Activated CD8-positive, alpha-beta T cell treated with anti-CD3 and anti-CD28 coated beads, Interleukin-2, amount 10 ng/mL, durations not matched to agents 7 days and 5 days (primary cell): ENCODE results near the gene CHD6. TPM values are rescaled to one million over a fixed set of nuclear protein-coding genes. Genes with fewer than 3 reads are reported as not detected.

Experiments used
- ATAC-seq: fragments of 150-1000 bp; cut with Tn5 transposase; one replicate; pipeline ENCODE4 v1.10.0; 2021; ENCODE audit warnings: moderate library complexity
- CTCF ChIA-PET: fragments of 350-600 bp; sonication (Branson Sonifier 250); formaldehyde crosslinking; loops from one replicate; lab custom pipeline; 2021; ENCODE audit warnings: antibody characterized with exemption; lab: Charles Lee
- POLR2A ChIA-PET: fragments of 350-600 bp; sonication (Branson Sonifier 250); formaldehyde crosslinking; loops from one replicate; lab custom pipeline; 2021; ENCODE audit warnings: antibody characterized with exemption; lab: Charles Lee
- DNase-seq: peaks from one replicate; pipeline ENCODE4 v3.0.0-alpha.2; 2020
- H3K27ac Mint-ChIP-seq: one replicate; pipeline ENCODE4 v1.8.0; 2021; ENCODE audit warnings: mild to moderate bottlenecking, mixed read lengths
- H3K27me3 Mint-ChIP-seq: one replicate; pipeline ENCODE4 v1.8.0; 2021; ENCODE audit warnings: low read depth, mixed read lengths
- H3K36me3 Mint-ChIP-seq: one replicate; pipeline ENCODE4 v1.8.0; 2021; ENCODE audit warnings: low read depth, mixed read lengths
- H3K4me1 Mint-ChIP-seq: one replicate; pipeline ENCODE4 v1.8.0; 2021; ENCODE audit warnings: low read depth, mixed read lengths
- H3K4me3 Mint-ChIP-seq: one replicate; pipeline ENCODE4 v1.8.0; 2021; ENCODE audit warnings: mild to moderate bottlenecking, mixed read lengths
- H3K9me3 Mint-ChIP-seq: one replicate; pipeline ENCODE4 v1.8.0; 2022; ENCODE audit warnings: mixed read lengths; ENCODE audit not compliant: insufficient read depth
- total RNA-seq, 2 experiments: library from RNA; stranded (reverse); gene quantifications; one replicate each; pipeline ENCODE4 v1.2.3, GENCODE V29; 2021

Gene CHD6
- total RNA-seq, 2 experiments from 2014 or later: 29.1 to 32.2 TPM

GRCh38 chr20:41575412-41575811, 42.8 kb downstream of the CHD6 start:
- ATAC-seq: no peak

GRCh38 chr20:41574802-41575389, 43.3 kb downstream of the CHD6 start:
- ChIA-PET CTCF (no interaction called here), POLR2A (no interaction called here)
- DNase-seq: no peak
- Mint-ChIP-seq H3K27ac (no peak overlapping the region), H3K36me3 (peaks cover 8% of the 10 kb centered on the region), H3K27me3 (no peaks in the 10 kb centered on the region), H3K4me3 (no peak overlapping the region), H3K4me1 (peaks cover 21% of the 10 kb centered on the region), H3K9me3 (peaks cover 11% of the 10 kb centered on the region)
- no peak for ATAC-seq

More at GRCh38 chr20:41575412-41575811, 42.8 kb downstream of the CHD6 start:
- CTCF ChIA-PET: no interaction called here
- H3K4me3 Mint-ChIP-seq: no peak overlapping the region
- POLR2A ChIA-PET: no interaction called here
- no peak for DNase-seq
- peaks cover 8% of the 10 kb centered on the region for H3K36me3 Mint-ChIP-seq
- peaks cover 21% of the 10 kb centered on the region for H3K4me1 Mint-ChIP-seq
- H3K27me3 Mint-ChIP-seq: no peaks in the 10 kb centered on the region
- peaks cover 11% of the 10 kb centered on the region for H3K9me3 Mint-ChIP-seq
- H3K27ac Mint-ChIP-seq: no peak overlapping the region

DNA sequence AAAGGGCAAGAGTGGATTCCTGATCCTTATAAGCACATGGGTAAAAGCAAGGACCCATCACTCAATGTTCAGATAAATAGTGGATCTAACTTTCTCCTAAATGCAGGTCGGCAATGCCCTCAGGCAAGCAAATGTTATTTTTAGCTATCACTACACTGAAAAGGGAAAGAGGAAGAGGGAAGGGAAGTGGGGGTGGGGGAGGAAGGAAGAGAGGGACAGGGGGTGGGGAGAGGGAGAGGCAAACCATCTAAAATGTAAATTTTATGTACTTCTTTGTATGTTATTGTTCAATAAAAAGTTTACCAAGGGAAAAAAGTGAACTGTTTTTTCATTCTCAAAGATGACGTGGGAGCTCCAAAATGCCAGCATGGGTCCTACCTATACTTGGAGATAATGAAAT, 44.2 kb downstream of the CHD6 start:
- DNase-seq: no peak
- CTCF ChIA-PET: no interaction called here
- H3K36me3 Mint-ChIP-seq: peaks cover 6% of the 10 kb centered on the region
- ATAC-seq: no peak
- peaks cover 11% of the 10 kb centered on the region for H3K9me3 Mint-ChIP-seq
- no peak overlapping the region for H3K27ac Mint-ChIP-seq
- peaks cover 21% of the 10 kb centered on the region for H3K4me1 Mint-ChIP-seq
- no peak overlapping the region for H3K4me3 Mint-ChIP-seq
- POLR2A ChIA-PET: no interaction called here
- H3K27me3 Mint-ChIP-seq: no peaks in the 10 kb centered on the region

GRCh38 chr20:41572010-41572572, 46.1 kb downstream of the CHD6 start:
- Mint-ChIP-seq H3K9me3 (peaks cover 11% of the 10 kb centered on the region), H3K36me3 (peaks cover 8% of the 10 kb centered on the region), H3K27me3 (no peaks in the 10 kb centered on the region), H3K4me1 (peaks cover 23% of the 10 kb centered on the region), H3K27ac (no peak overlapping the region), H3K4me3 (no peak overlapping the region)
- POLR2A ChIA-PET: no interaction called here
- ATAC-seq (no peak), DNase-seq (no peak)
- CTCF ChIA-PET: no interaction called here

GRCh38 chr20:41571006-41571405, 47.2 kb downstream of the CHD6 start:
- peaks cover 18% of the 10 kb centered on the region for H3K4me1 Mint-ChIP-seq

GRCh38 chr20:41570557-41570956, 47.6 kb downstream of the CHD6 start:
- CTCF ChIA-PET: no interaction called here
- Mint-ChIP-seq H3K9me3 (peaks cover 9% of the 10 kb centered on the region), H3K4me3 (no peak overlapping the region), H3K27me3 (no peaks in the 10 kb centered on the region), H3K36me3 (peaks cover 12% of the 10 kb centered on the region), H3K4me1 (peaks cover 18% of the 10 kb centered on the region), H3K27ac (no peak overlapping the region)
- ATAC-seq: no peak
- no peak for DNase-seq
- POLR2A ChIA-PET: no interaction called here

More at GRCh38 chr20:41571006-41571405, 47.2 kb downstream of the CHD6 start:
- Mint-ChIP-seq H3K27ac (no peak overlapping the region), H3K4me3 (no peak overlapping the region), H3K27me3 (no peaks in the 10 kb centered on the region), H3K36me3 (peaks cover 10% of the 10 kb centered on the region), H3K9me3 (peaks cover 11% of the 10 kb centered on the region)
- DNase-seq: no peak
- no peak for ATAC-seq
- POLR2A ChIA-PET: interaction anchor here (0.7 kb wide), 1 partner anchor 26 kb away, joined by 3 read pairs; no protein-coding TSS in a partner anchor
- CTCF ChIA-PET: no interaction called here

- Mint-ChIP-seq H3K27ac (no peak overlapping the region), H3K27me3 (no peaks in the 10 kb centered on the region), H3K4me1 (peaks cover 5% of the 10 kb centered on the region), H3K4me3 (no peak overlapping the region), H3K9me3 (peaks cover 3% of the 10 kb centered on the region), H3K36me3 (peaks cover 13% of the 10 kb centered on the region)
- ChIA-PET CTCF (no interaction called here), POLR2A (no interaction called here)
- ATAC-seq (no peak), DNase-seq (no peak)
Measured at GRCh38 chr20:41567615-41568014, 50.6 kb downstream of the CHD6 start.

- CTCF ChIA-PET: no interaction called here
- ATAC-seq (no peak), DNase-seq (no peak)
- Mint-ChIP-seq H3K4me1 (peaks cover 5% of the 10 kb centered on the region), H3K4me3 (no peak overlapping the region), H3K9me3 (peaks cover 3% of the 10 kb centered on the region), H3K27ac (no peak overlapping the region), H3K27me3 (no peaks in the 10 kb centered on the region), H3K36me3 (peaks cover 13% of the 10 kb centered on the region)
- POLR2A ChIA-PET: no interaction called here
Measured at GRCh38 chr20:41566896-41567527, 51.2 kb downstream of the CHD6 start.

DNA sequence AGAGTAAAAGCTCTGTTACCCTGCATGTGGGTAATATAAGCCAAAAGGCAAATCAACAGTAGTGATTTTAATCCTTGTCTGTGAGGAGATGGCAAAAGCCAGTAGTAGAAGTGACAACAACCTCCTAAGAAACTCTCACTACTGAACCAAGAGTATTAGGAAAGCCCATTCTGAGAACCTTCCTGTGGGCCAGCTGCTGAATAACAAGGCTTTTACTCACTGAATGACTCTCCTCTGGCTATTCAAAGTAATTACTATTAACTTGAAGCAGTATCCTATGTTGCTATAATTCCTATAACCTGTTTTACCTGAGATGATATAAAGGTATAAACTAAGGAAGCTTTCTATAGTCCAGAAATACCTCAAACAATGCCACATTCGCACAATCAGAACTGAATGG, 55.1 kb downstream of the CHD6 start:
- Mint-ChIP-seq H3K27me3 (no peaks in the 10 kb centered on the region), H3K36me3 (peaks cover 13% of the 10 kb centered on the region), H3K4me1 (peaks cover 11% of the 10 kb centered on the region), H3K4me3 (no peak overlapping the region), H3K9me3 (peaks cover 3% of the 10 kb centered on the region), H3K27ac (no peak overlapping the region)
- ChIA-PET CTCF (interaction anchor here (0.8 kb wide), 1 partner anchor 135 kb away, joined by 3 read pairs; no protein-coding TSS in a partner anchor), POLR2A (no interaction called here)
- ATAC-seq (no peak), DNase-seq (no peak)

DNA sequence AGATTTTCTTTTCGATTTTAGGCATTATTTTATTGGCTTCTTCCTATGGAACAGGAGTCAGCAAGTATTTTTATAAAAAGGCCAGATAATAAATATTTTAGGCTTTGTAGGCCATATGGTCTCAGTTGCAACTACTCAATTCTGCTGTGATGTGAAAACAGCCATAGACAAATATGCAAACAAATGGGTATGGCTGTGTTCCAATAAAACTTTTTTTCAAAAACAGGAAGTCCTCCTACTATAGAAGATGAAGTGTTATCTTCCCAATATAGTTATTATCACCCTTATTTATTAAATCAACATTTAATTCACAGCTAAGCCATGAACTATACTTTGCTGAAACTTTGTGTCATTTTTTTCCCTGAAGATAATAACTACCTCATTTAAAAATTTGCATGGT, 57.2 kb downstream of the CHD6 start:
- no peaks in the 10 kb centered on the region for H3K27me3 Mint-ChIP-seq
- ChIA-PET CTCF (no interaction called here), POLR2A (no interaction called here)
- H3K4me3 Mint-ChIP-seq: no peak overlapping the region
- peaks cover 3% of the 10 kb centered on the region for H3K9me3 Mint-ChIP-seq
- H3K4me1 Mint-ChIP-seq: peaks cover 6% of the 10 kb centered on the region
- H3K27ac Mint-ChIP-seq: no peak overlapping the region
- no peak for ATAC-seq
- no peak for DNase-seq
- peaks cover 9% of the 10 kb centered on the region for H3K36me3 Mint-ChIP-seq

DNA sequence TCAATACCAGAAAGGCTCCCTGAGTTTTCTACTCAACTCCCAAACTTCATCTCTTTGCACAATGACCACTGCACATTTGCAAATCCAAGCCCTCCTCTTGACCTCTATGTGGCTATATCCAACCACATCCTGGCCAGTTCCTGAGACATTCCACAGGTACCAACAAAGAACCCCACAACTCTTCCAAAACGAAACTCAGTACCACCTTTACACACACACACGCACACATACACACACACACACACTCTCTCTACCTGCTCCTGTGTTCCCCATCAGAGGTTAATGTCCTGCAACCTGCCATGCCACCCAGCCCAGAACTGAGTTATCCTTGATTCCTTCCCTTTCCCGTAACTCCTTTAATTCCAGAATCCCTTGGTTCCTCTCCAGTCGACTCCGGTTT, 58.5 kb downstream of the CHD6 start:
- POLR2A ChIA-PET: no interaction called here

DNA sequence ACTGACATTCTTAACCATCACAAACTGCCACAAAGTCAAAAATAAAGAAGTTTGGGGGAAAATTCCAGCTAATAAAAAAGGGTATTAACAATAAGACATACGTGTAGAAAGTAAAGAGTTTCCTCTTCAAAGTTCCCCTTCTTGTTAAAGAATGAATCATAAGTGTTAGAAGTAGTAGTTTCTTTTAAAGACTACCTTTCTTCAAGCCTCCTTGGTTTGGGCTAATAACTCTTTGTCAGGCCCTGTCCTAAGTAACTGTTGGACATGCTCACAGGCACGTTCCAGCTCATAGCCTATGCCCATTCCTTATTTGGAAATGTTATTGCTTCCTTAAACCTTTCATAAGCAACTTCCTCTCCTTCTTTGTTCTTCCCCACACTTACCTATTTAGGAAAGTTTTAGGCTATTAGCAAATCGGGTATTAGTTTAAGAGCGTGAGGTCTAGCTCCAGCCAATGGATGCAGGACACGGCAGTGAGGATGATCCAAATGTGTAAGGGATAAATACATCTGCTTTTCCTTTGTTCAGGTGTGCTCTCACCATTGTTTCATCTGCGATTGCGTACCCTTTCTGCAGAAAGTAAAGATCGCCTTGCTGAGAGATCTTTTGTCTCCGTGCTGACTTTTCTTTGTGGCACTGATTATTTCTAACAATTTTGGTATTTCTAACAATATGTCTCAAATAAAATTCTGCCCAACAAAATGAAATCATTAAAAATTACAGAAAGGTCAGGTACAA, 64.9 kb downstream of the CHD6 start:
- DNase-seq (no peak), ATAC-seq (no peak)
- Mint-ChIP-seq H3K27me3 (no peaks in the 10 kb centered on the region), H3K27ac (no peak overlapping the region), H3K9me3 (peaks cover 9% of the 10 kb centered on the region), H3K4me3 (no peak overlapping the region), H3K36me3 (peaks cover 15% of the 10 kb centered on the region), H3K4me1 (no peaks in the 10 kb centered on the region)
- ChIA-PET POLR2A (no interaction called here), CTCF (no interaction called here)

More for the DNA sequence above, 58.5 kb downstream of the CHD6 start:
- peaks cover 3% of the 10 kb centered on the region for H3K36me3 Mint-ChIP-seq
- peaks cover 6% of the 10 kb centered on the region for H3K4me1 Mint-ChIP-seq
- no peak overlapping the region for H3K27ac Mint-ChIP-seq
- ATAC-seq (no peak), DNase-seq (no peak)
- no peak overlapping the region for H3K4me3 Mint-ChIP-seq
- CTCF ChIA-PET: no interaction called here
- H3K9me3 Mint-ChIP-seq: peaks cover under 1% of the 10 kb centered on the region
- no peaks in the 10 kb centered on the region for H3K27me3 Mint-ChIP-seq
